ENCODE results near the gene TMEM80.

TMEM80 gene

DNA sequence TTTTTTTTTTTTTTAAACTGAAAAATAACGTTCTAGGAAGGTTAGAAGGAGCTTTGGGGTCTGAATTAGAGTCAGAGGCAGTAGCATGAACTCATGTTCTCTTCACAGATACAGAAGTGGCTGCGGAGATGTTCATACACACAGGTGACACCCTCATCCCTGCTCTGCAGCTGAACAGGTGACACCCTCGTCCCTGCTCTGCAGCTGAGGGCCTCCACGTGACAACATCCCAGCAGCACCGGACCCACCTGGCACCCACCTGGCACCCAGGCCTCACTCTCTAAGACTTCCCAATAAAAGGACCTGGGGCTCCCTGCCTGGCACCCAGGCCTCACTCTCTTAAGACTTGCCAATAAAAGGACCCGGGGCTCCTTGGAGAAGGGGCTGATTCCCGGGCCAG is 38.8 kb upstream of the TMEM80 start:
- Histone ChIP-seq H3K4me2 (ENCODE audit: insufficient read depth, low read length) (no peak overlapping the region), H3K27ac (ENCODE audit: low read length) (no peak overlapping the region), H3K36me3 (ENCODE audit: insufficient read depth, low read length) (peaks cover 78% of the 10 kb centered on the region), H4K20me1 (ENCODE audit: insufficient read depth, low read length) (peaks cover 28% of the 10 kb centered on the region), H3K79me2 (ENCODE audit: insufficient read depth, low read length) (peaks cover 3% of the 10 kb centered on the region; the same call in 1 of the 2 replicates), H3K9me3 (ENCODE audit: insufficient read depth, low read length, severe bottlenecking) (no peaks in the 10 kb centered on the region), H3K4me1 (ENCODE audit: insufficient read depth, low read length) (no peaks in the 10 kb centered on the region), H3K27me3 (ENCODE audit: insufficient read depth, low read length, poor library complexity) (no peaks in the 10 kb centered on the region), H2AFZ (ENCODE audit: low read depth, low read length) (no peak overlapping the region), H3K9ac (ENCODE audit: low read depth, low read length) (no peak overlapping the region), H3K4me3 (ENCODE audit: low read depth in 1 of 2, low read length in 2 of 2) (no peak overlapping the region)
- DNase-seq (no peak), ATAC-seq (ENCODE audit: insufficient read depth, low read depth) (no peak)
- TF ChIP-seq, protein P1, sequence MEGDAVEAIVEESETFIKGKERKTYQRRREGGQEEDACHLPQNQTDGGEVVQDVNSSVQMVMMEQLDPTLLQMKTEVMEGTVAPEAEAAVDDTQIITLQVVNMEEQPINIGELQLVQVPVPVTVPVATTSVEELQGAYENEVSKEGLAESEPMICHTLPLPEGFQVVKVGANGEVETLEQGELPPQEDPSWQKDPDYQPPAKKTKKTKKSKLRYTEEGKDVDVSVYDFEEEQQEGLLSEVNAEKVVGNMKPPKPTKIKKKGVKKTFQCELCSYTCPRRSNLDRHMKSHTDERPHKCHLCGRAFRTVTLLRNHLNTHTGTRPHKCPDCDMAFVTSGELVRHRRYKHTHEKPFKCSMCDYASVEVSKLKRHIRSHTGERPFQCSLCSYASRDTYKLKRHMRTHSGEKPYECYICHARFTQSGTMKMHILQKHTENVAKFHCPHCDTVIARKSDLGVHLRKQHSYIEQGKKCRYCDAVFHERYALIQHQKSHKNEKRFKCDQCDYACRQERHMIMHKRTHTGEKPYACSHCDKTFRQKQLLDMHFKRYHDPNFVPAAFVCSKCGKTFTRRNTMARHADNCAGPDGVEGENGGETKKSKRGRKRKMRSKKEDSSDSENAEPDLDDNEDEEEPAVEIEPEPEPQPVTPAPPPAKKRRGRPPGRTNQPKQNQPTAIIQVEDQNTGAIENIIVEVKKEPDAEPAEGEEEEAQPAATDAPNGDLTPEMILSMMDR (IDR thresholded peaks at IDR 0.05; ENCODE audit: borderline replicate concordance, extremely low read depth, low read length, poor library complexity, severe bottlenecking): no peak
- no peak for TF ChIP-seq EZH2 (IDR thresholded peaks at IDR 0.05; ENCODE audit: borderline replicate concordance, low read depth, low read length, severe bottlenecking)

DNA sequence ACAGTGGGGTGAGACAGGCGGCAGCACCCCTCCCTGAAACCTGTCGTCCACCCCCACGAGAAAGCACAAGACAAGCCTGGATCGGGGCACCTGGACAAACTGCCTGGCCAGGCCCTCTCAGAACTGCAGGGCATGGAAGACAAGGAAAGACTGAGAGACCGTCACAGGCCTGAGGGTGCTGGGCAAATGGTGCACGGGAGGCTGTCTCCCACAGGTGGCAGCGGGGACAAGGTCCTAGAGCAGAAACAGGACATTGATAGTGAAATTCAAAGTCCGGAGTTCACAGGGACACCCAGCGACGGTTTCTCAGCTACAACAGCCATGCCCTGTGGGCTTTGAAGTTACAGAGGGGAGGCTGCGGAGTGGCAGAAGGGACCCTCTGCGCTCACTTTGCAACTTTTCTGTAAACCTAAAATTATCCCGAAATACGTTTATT is 37.9 kb upstream of the TMEM80 start:
- H2AFZ ChIP-seq (ENCODE audit: low read depth, low read length): no peak overlapping the region
- no peak overlapping the region for H3K4me3 ChIP-seq (ENCODE audit: low read depth in 1 of 2, low read length in 2 of 2)
- no peak for TF ChIP-seq EZH2 (IDR thresholded peaks at IDR 0.05; ENCODE audit: borderline replicate concordance, low read depth, low read length, severe bottlenecking)
- TF ChIP-seq, protein P1 (IDR thresholded peaks at IDR 0.05; ENCODE audit: borderline replicate concordance, extremely low read depth, low read length, poor library complexity, severe bottlenecking): no peak
- H3K9me3 ChIP-seq (ENCODE audit: insufficient read depth, low read length, severe bottlenecking): no peaks in the 10 kb centered on the region
- ATAC-seq (ENCODE audit: insufficient read depth, low read depth) (no peak), DNase-seq (no peak)
- no peak overlapping the region for H3K4me2 ChIP-seq (ENCODE audit: insufficient read depth, low read length)
- no peak overlapping the region for H3K9ac ChIP-seq (ENCODE audit: low read depth, low read length)
- H3K36me3 ChIP-seq (ENCODE audit: insufficient read depth, low read length): peaks cover 82% of the 10 kb centered on the region
- H3K27ac ChIP-seq (ENCODE audit: low read length): no peak overlapping the region
- H3K27me3 ChIP-seq (ENCODE audit: insufficient read depth, low read length, poor library complexity): no peaks in the 10 kb centered on the region
- H3K79me2 ChIP-seq (ENCODE audit: insufficient read depth, low read length): peaks cover 7% of the 10 kb centered on the region
- no peaks in the 10 kb centered on the region for H3K4me1 ChIP-seq (ENCODE audit: insufficient read depth, low read length)
- peaks cover 34% of the 10 kb centered on the region for H4K20me1 ChIP-seq (ENCODE audit: insufficient read depth, low read length)

DNA sequence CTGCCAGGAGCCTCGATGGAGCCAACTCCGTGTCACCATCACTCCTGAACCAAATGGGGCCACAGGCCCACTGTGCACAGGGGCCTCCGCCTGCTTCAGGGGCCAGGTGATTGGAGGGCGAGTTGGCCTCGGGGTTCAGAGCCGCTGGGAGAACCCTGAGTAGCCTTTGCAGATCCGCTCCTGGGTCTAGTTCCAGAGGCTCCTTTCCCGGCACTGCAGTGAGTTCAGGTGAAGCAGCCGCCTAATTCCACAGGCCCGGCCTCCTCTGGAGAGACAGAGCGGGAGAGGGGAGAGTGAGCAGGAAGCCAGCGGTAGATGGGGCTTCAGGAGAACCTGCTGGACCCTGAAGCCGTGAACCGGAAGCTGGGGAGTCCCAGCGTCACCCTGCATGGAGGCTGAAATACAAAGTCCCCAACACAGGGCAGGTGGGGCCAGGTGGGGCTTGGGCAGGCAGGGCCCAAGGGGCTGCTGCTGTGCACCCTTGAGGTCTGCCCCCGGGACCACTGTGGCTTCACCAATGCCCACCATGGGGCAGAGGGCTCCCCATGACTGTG is 36.0 kb upstream of the TMEM80 start:
- Histone ChIP-seq H3K79me2 (ENCODE audit: insufficient read depth, low read length) (peaks cover 15% of the 10 kb centered on the region), H3K9ac (ENCODE audit: low read depth, low read length) (no peak overlapping the region), H2AFZ (ENCODE audit: low read depth, low read length) (no peak overlapping the region), H3K9me3 (ENCODE audit: insufficient read depth, low read length, severe bottlenecking) (no peaks in the 10 kb centered on the region), H3K36me3 (ENCODE audit: insufficient read depth, low read length) (peaks cover 83% of the 10 kb centered on the region), H3K4me3 (ENCODE audit: low read depth in 1 of 2, low read length in 2 of 2) (no peak overlapping the region), H4K20me1 (ENCODE audit: insufficient read depth, low read length) (peaks cover 41% of the 10 kb centered on the region), H3K27me3 (ENCODE audit: insufficient read depth, low read length, poor library complexity) (no peaks in the 10 kb centered on the region), H3K4me2 (ENCODE audit: insufficient read depth, low read length) (no peak overlapping the region), H3K4me1 (ENCODE audit: insufficient read depth, low read length) (no peaks in the 10 kb centered on the region), H3K27ac (ENCODE audit: low read length) (no peak overlapping the region)
- ATAC-seq (ENCODE audit: insufficient read depth, low read depth): no peak
- no peak for DNase-seq
- TF ChIP-seq, protein P1 (IDR thresholded peaks at IDR 0.05; ENCODE audit: borderline replicate concordance, extremely low read depth, low read length, poor library complexity, severe bottlenecking): no peak
- no peak for TF ChIP-seq EZH2 (IDR thresholded peaks at IDR 0.05; ENCODE audit: borderline replicate concordance, low read depth, low read length, severe bottlenecking)
